HepG2 (cell line): ENCODE results near the gene CFAP97D1. TPM values are rescaled to one million over a fixed set of nuclear protein-coding genes. Genes with fewer than 3 reads are reported as not detected.

Experiments
- CENPT ChIP-seq: sonication (generic); formaldehyde crosslinking; IDR thresholded peaks from 2 replicates; pipeline ENCODE4 v1.8.0; 2022; ENCODE audit warnings: low read depth, mild to moderate bottlenecking, moderate library complexity, missing genetic modification reagents
- DNMT3B ChIP-seq: conservative IDR thresholded peaks from 2 replicates; pipeline ENCODE4 v1.6.1; 2016; ENCODE audit warnings: missing biosample characterization, control low read depth
- EHMT2 ChIP-seq: fragments of 200-600 bp; sonication (generic); IDR thresholded peaks from 2 replicates; pipeline ENCODE4 v1.7.0; 2017; ENCODE audit warnings: antibody characterized with exemption, low read depth, low read length, borderline replicate concordance
- FOSL2 ChIP-seq: sonication (generic); formaldehyde crosslinking; IDR thresholded peaks from 2 replicates; pipeline ENCODE4 v1.4.0; 2020; ENCODE audit warnings: missing genetic modification reagents
- GPN1 ChIP-seq: sonication (generic); formaldehyde crosslinking; IDR thresholded peaks from 2 replicates; pipeline ENCODE4 v1.5.1; 2020; ENCODE audit warnings: missing genetic modification reagents, borderline replicate concordance
- HOXD1 ChIP-seq: sonication (generic); formaldehyde crosslinking; IDR thresholded peaks from 2 replicates; pipeline ENCODE4 v1.5.0; 2020; ENCODE audit warnings: missing genetic modification reagents
- IKZF1 ChIP-seq: fragments of 450-650 bp; IDR thresholded peaks from 2 replicates; pipeline ENCODE4 v1.7.1; 2016
- MEF2D ChIP-seq: sonication (generic); formaldehyde crosslinking; IDR thresholded peaks from 2 replicates; pipeline ENCODE4 v1.5.1; 2020; ENCODE audit warnings: mild to moderate bottlenecking, missing genetic modification reagents
- NFKBIZ ChIP-seq: IDR thresholded peaks from 2 replicates; pipeline ENCODE4 v1.6.1; 2018; ENCODE audit warnings: missing genetic modification reagents, missing compliant biosample characterization
- NONO ChIP-seq, 2 experiments: fragments of 450-650 bp in 1 of 2; sonication (generic) in 1 of 2; formaldehyde crosslinking in 1 of 2; IDR thresholded peaks in 1 of 2; conservative IDR thresholded peaks in 1 of 2; 2 replicates each; pipeline versions ENCODE4 v1.6.1 to v1.8.0; 2017 to 2022; ENCODE audit warnings: mild to moderate bottlenecking in 1 of 2, missing genetic modification reagents in 1 of 2, moderate library complexity in 1 of 2
- RFX1 ChIP-seq: fragments of 450-650 bp; IDR thresholded peaks from 2 replicates; pipeline ENCODE4 v1.6.1; 2017
- SNAPC2 ChIP-seq: sonication (generic); formaldehyde crosslinking; IDR thresholded peaks from 2 replicates; pipeline ENCODE4 v1.8.1; 2022; ENCODE audit warnings: mild to moderate bottlenecking, missing genetic modification reagents
- SP2 ChIP-seq: sonication (generic); formaldehyde crosslinking; IDR thresholded peaks from 2 replicates; pipeline ENCODE4 v1.5.1; 2020; ENCODE audit warnings: mild to moderate bottlenecking, missing genetic modification reagents
- ZBTB3 ChIP-seq: sonication (generic); formaldehyde crosslinking; IDR thresholded peaks from 2 replicates; pipeline ENCODE4 v1.4.0; 2020; ENCODE audit warnings: low read depth, mild to moderate bottlenecking, moderate library complexity, missing genetic modification reagents, borderline replicate concordance
- ZFP37 ChIP-seq: sonication (generic); formaldehyde crosslinking; IDR thresholded peaks from 2 replicates; pipeline ENCODE4 v1.4.0; 2020; ENCODE audit warnings: missing genetic modification reagents, borderline replicate concordance
- ZFY ChIP-seq: sonication (generic); formaldehyde crosslinking; IDR thresholded peaks from 2 replicates; pipeline ENCODE4 v1.4.0; 2020; ENCODE audit warnings: missing genetic modification reagents
- ZMYM3 ChIP-seq: sonication (generic); formaldehyde crosslinking; IDR thresholded peaks from 2 replicates; pipeline ENCODE4 v1.5.1; 2020; ENCODE audit warnings: mild to moderate bottlenecking, missing genetic modification reagents
- ZNF205 ChIP-seq: IDR thresholded peaks from 2 replicates; pipeline ENCODE4 v1.6.1; 2018; ENCODE audit warnings: missing biosample characterization, missing genetic modification reagents
- ZNF326 ChIP-seq: sonication (generic); formaldehyde crosslinking; IDR thresholded peaks from 2 replicates; pipeline ENCODE4 v1.4.0; 2020; ENCODE audit warnings: missing genetic modification reagents, borderline replicate concordance
- ZNF331 ChIP-seq: sonication (generic); formaldehyde crosslinking; IDR thresholded peaks from 2 replicates; pipeline ENCODE4 v1.4.0; 2020; ENCODE audit warnings: missing genetic modification reagents
- ZNF354B ChIP-seq: sonication (generic); formaldehyde crosslinking; IDR thresholded peaks from 2 replicates; pipeline ENCODE4 v1.8.0; 2022; ENCODE audit warnings: mild to moderate bottlenecking, missing genetic modification reagents
- ZNF549 ChIP-seq: sonication (generic); formaldehyde crosslinking; IDR thresholded peaks from 2 replicates; pipeline ENCODE4 v1.5.0; 2020; ENCODE audit warnings: missing genetic modification reagents
- ZNF550 ChIP-seq: sonication (generic); formaldehyde crosslinking; IDR thresholded peaks from 2 replicates; pipeline ENCODE4 v1.4.0; 2020; ENCODE audit warnings: mild to moderate bottlenecking, missing genetic modification reagents, borderline replicate concordance
- ZNF607 ChIP-seq: sonication (generic); formaldehyde crosslinking; IDR thresholded peaks from 2 replicates; pipeline ENCODE4 v1.5.1; 2020; ENCODE audit warnings: missing genetic modification reagents, mild to moderate bottlenecking, borderline replicate concordance
- ZNF781 ChIP-seq: sonication (generic); formaldehyde crosslinking; IDR thresholded peaks from 2 replicates; pipeline ENCODE4 v1.5.1; 2020; ENCODE audit warnings: borderline replicate concordance, mild to moderate bottlenecking, missing genetic modification reagents; ENCODE audit errors: not compliant biosample characterization
- ZZZ3 ChIP-seq: sonication (generic); formaldehyde crosslinking; IDR thresholded peaks from 2 replicates; pipeline ENCODE4 v1.4.0; 2020; ENCODE audit warnings: missing genetic modification reagents, mild to moderate bottlenecking, borderline replicate concordance
- polyA plus RNA-seq, 8 experiments: library from polyadenylated mRNA; depleted of rRNA in 3 of 8; stranded (reverse) in 7 of 8; unstranded in 1 of 8; fragments of >200 nt; fragmentation: Illumina TruSeq in 4 of 8; extraction: Trizol in 4 of 8; gene quantifications; 2 replicates each; pipeline versions ENCODE4 v1.2.1 to v1.2.3, GENCODE V29; 2011 to 2016; ENCODE audit warnings: low read depth in 4 of 8, missing spikeins in 1 of 8, mixed read lengths in 1 of 8; ENCODE audit not compliant: insufficient read depth in 1 of 8
- total RNA-seq, 5 experiments: library from RNA; depleted of rRNA; stranded (reverse); fragments of >200 nt; fragmentation: Illumina TruSeq; extraction: Trizol; gene quantifications; 2 replicates each; pipeline ENCODE4 v1.2.3, GENCODE V29; 2016; ENCODE audit warnings: low read depth in 1 of 5
- TF ChIP-seq, protein P1 (sequence below): sonication (generic); formaldehyde crosslinking; IDR thresholded peaks from 2 replicates; pipeline ENCODE4 v1.5.1; 2020; ENCODE audit warnings: mild to moderate bottlenecking, moderate library complexity, missing genetic modification reagents
- TF ChIP-seq, protein P2 (sequence below): sonication (generic); formaldehyde crosslinking; IDR thresholded peaks from 2 replicates; pipeline ENCODE4 v1.8.0; 2022; ENCODE audit warnings: mild to moderate bottlenecking, missing genetic modification reagents, moderate library complexity
- TF ChIP-seq, protein P3 (sequence below): sonication (generic); formaldehyde crosslinking; IDR thresholded peaks from 2 replicates; pipeline ENCODE4 v1.5.0; 2020; ENCODE audit warnings: mild to moderate bottlenecking, missing genetic modification reagents

The CFAP97D1 gene
- total and polyA plus RNA-seq, 2 of the 13 experiments (the other 11 are each of a cell fraction or from before 2014, with no cell fraction given): 0.02 TPM; not detected in 1

DNA sequence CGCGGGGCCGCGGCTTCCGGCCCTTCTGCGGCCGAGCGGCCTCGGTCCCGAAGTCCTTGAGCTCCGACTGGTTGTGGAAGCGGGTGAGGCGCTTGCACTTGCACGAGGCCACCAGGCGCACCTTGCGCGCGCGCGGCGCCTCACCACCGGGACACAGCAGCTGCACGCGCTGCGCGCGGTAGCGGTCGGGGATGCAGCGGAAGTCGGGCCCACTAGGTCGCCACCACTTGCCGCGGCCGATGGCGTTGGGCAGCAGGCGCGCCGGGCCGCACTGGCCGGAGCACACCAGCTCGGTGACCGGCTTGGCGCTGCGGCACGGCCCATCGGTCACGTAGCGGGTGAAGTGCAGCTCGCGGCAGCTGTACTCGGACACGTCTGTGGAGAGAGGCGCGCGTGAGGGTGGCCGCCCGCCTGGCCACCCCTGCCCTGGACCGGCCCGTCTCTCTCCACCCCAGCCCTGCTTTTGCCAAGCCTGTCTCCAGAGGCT, 24.8 kb upstream of the CFAP97D1 start (continued):
- TF ChIP-seq, protein P1, sequence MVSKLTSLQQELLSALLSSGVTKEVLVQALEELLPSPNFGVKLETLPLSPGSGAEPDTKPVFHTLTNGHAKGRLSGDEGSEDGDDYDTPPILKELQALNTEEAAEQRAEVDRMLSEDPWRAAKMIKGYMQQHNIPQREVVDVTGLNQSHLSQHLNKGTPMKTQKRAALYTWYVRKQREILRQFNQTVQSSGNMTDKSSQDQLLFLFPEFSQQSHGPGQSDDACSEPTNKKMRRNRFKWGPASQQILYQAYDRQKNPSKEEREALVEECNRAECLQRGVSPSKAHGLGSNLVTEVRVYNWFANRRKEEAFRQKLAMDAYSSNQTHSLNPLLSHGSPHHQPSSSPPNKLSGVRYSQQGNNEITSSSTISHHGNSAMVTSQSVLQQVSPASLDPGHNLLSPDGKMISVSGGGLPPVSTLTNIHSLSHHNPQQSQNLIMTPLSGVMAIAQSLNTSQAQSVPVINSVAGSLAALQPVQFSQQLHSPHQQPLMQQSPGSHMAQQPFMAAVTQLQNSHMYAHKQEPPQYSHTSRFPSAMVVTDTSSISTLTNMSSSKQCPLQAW (CRISPR knock-in tag): no peak
- TF ChIP-seq, protein P2, sequence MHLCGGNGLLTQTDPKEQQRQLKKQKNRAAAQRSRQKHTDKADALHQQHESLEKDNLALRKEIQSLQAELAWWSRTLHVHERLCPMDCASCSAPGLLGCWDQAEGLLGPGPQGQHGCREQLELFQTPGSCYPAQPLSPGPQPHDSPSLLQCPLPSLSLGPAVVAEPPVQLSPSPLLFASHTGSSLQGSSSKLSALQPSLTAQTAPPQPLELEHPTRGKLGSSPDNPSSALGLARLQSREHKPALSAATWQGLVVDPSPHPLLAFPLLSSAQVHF (CRISPR knock-in tag): no peak
- TF ChIP-seq ZFP37 (CRISPR knock-in tag) (no peak), SNAPC2 (CRISPR knock-in tag) (no peak), ZFY (peak; percentile 63), FOSL2 (CRISPR knock-in tag) (no peak), NONO (IDR thresholded peaks at IDR 0.05) (no peak), NONO (CRISPR knock-in tag; conservative IDR thresholded peaks at IDR 0.05) (0 out of 2 replicates have a peak, but pooled peaks have one; percentile 45), ZNF331 (CRISPR knock-in tag) (no peak), GPN1 (CRISPR knock-in tag) (no peak), ZNF326 (CRISPR knock-in tag) (no peak), ZBTB3 (CRISPR knock-in tag) (no peak), RFX1 (no peak), ZNF205 (no peak), ZNF549 (CRISPR knock-in tag) (no peak), ZMYM3 (CRISPR knock-in tag) (no peak), ZNF781 (CRISPR knock-in tag) (no peak), ZNF550 (no peak), SP2 (no peak), CENPT (CRISPR knock-in tag) (no peak), IKZF1 (no peak), MEF2D (CRISPR knock-in tag) (no peak), NFKBIZ (CRISPR knock-in tag) (no peak), DNMT3B (CRISPR knock-in tag) (no peak), EHMT2 (no peak), HOXD1 (no peak), ZNF607 (CRISPR knock-in tag) (peak; percentile 22; the same call in 1 of the 2 replicates), ZNF354B (no peak), ZZZ3 (CRISPR knock-in tag) (no peak)
- TF ChIP-seq, protein P3, sequence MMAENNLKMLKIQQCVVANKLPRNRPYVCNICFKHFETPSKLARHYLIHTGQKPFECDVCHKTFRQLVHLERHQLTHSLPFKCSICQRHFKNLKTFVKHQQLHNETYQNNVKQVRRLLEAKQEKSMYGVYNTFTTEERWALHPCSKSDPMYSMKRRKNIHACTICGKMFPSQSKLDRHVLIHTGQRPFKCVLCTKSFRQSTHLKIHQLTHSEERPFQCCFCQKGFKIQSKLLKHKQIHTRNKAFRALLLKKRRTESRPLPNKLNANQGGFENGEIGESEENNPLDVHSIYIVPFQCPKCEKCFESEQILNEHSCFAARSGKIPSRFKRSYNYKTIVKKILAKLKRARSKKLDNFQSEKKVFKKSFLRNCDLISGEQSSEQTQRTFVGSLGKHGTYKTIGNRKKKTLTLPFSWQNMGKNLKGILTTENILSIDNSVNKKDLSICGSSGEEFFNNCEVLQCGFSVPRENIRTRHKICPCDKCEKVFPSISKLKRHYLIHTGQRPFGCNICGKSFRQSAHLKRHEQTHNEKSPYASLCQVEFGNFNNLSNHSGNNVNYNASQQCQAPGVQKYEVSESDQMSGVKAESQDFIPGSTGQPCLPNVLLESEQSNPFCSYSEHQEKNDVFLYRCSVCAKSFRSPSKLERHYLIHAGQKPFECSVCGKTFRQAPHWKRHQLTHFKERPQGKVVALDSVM (CRISPR knock-in tag): no peak
